ENCODE results near the gene RBM28. TPM values are rescaled to one million over a fixed set of nuclear protein-coding genes. Genes with fewer than 3 reads are reported as not detected.

The RBM28 gene
- total RNA-seq, result 60.4 TPM
- long read RNA-seq, full-length matches to known transcripts, result 27 of 65 reads
- long read RNA-seq, partial matches to known transcripts, result 17 of 65 reads
- long read RNA-seq, other reads (novel, unspliced or antisense), result 21 of 65 reads

DNA sequence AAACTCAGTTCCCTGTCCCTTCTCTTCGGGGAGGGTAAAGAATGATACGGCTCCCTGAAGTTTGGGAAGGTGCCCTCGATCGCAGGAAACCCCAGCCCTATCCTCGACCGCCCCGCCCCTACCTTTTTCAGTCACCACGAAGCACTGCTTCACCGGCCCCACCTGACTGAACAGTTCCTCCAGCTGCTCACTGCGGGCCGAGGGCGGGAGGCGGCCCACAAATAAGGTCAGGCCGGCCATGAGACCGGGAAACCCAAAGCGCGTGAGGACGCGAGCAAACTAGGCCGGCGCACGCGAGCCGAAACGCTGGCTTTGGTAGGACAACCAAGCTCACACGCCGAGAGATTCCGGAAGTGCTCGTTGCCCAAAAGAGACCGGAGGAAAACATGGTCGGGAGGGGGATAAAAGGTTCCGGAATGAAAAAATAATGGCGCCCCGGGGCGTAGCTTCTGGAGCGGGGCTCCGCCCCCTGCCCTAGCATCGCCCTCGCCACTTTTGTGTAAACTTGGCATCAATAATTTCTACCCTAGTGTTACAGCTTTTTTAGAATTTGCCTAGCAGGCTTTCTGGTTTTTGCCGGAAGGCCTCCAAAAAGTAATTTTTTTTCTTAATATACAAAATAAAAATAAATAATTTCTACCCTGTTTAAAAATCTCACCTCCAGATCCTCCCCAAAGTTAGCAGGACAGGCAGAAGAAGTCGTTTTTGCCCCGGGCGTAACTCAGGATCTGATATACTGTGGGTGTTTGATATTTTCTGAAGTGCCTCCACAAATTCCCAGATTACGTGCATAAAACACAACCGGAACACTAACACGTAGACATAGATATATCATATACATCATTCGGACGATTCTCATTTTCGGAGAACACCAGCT is at the start of gene RBM28:
Gene RBM28 (minus strand): TSS at position 355 of the 877 bp plus-strand sequence. CDS start 115 bp downstream, at position 240.
- DNase-seq (ENCODE audit: low spot score), result peak; percentile 94

- DNase-seq (ENCODE audit: low spot score), result no peak
Observed at GRCh38 chr7:128392446-128393327, 49.0 kb upstream of the RBM28 start.

- no peak for DNase-seq (ENCODE audit: low spot score)
Observed at GRCh38 chr7:128391805-128392204, 48.1 kb upstream of the RBM28 start.

DNA sequence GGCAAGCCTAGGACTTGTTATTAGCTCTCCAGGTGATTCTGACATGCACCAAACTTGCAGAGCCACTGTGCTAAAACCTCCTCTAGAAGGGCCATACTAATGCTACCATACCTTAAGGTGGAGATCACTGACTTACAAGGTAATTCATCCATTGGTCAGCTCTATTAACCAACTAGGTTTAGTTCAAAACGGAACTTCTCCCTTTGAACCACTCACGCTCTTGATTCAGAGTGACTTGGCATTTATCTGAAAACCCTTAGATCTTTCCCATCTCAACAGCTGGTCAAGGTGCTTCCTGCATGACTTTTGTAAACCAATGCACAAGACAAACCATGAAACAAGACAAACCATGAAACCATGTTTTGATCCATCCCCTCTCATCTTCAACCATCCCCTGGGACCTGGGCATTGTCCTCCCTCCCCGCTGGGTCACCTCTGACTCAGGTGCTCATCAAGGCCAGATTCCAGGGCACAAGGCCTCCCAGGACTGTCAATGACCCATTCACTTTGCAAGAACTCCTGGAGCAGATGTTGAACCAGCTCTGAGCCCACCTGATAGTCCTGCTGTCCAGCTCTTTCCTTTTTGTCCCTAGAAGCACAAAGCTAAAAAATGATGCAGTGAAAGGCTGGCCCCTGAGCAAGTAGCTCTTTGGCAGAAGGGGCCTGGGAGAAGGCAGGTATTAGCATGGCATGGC is 47.3 kb upstream of the RBM28 start:
- DNase-seq (ENCODE audit: low spot score), result no peak

GRCh38 chr7:128389618-128390329 is 46.1 kb upstream of the RBM28 start:
- DNase-seq (ENCODE audit: low spot score), result no peak

- DNase-seq (ENCODE audit: low spot score), result no peak
Observed at GRCh38 chr7:128389085-128389617, 45.4 kb upstream of the RBM28 start.

- no peak for DNase-seq (ENCODE audit: low spot score)
Observed at GRCh38 chr7:128388145-128388485, 44.4 kb upstream of the RBM28 start.

GRCh38 chr7:128387216-128388144 is 43.8 kb upstream of the RBM28 start:
- no peak for DNase-seq (ENCODE audit: low spot score)

GRCh38 chr7:128385988-128386925 is 42.5 kb upstream of the RBM28 start:
- DNase-seq (ENCODE audit: low spot score), result no peak

DNA sequence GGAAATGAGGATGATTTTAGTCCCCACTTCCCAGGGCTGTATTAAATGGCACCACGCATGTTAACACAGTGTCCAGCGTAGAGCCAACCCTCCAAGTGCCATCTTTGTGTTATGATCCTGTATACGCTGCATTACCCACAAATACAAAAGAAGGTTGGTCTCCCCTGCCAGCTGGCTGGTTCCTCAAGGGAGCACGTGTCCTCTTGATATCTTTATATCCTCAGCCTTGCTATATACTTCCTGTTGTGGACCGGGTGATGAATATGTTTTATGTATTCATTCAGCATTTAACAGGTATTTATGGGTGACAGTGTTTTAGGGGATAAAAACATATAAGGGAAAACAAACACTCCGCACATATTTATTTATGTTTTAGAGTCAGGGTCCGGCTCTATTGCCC is 41.0 kb upstream of the RBM28 start:
- DNase-seq (ENCODE audit: low spot score), result no peak

DNA sequence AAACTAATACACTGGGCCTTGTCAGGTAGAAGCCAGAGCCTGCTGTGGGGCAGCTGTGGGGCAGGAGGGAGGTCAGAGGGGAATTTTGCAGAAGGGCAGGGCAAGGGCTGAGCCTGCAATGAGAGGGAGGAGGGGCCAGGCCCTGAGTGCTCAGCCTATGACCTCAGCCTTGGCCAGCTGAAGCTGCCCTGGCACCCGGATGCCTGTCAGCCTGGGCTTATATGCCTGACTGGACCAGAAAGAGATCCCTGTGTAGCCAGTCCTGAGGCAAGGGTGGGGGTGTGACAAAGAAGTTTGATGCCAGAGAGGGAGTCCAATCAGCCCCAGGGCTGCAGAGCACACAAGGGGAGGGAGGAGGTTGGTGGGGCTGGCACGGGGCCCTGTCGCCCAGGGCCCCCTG is 40.1 kb upstream of the RBM28 start:
- no peak for DNase-seq (ENCODE audit: low spot score)

DNA sequence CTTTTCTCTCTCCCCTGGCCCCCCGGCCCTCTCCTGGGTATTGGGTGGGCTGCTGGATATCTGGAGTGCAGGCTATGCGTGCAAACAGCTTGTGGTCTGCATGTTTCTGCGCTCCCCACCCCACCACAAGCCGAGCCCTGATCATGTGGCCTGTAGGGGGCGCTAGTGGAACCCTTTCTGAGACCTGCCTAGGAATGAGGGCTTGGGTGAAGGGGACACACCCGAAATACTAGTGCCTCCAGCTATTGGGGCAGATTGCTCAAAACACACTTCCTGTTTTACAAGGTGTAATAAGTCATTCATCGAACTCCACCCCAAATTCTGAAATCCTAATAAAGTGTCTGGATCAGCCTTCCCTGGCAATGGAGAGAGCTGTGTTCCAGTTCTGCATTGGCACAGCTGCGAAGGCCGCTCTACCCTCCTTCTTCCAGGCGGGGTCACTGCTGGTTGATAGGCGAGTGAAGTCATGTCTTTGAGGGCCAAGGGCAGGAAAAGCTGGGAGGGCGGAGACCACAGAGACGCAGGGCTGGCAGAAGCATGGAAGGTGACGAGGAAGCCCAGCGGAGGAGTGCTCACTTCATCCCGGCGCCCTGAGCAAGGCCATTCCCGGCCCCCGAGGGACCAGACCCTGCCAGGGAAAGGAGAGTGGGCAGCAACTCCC is 37.6 kb upstream of the RBM28 start:
- DNase-seq (ENCODE audit: low spot score), result no peak

- DNase-seq (ENCODE audit: low spot score), result no peak
Observed at GRCh38 chr7:128380483-128381106, 36.9 kb upstream of the RBM28 start.

DNA sequence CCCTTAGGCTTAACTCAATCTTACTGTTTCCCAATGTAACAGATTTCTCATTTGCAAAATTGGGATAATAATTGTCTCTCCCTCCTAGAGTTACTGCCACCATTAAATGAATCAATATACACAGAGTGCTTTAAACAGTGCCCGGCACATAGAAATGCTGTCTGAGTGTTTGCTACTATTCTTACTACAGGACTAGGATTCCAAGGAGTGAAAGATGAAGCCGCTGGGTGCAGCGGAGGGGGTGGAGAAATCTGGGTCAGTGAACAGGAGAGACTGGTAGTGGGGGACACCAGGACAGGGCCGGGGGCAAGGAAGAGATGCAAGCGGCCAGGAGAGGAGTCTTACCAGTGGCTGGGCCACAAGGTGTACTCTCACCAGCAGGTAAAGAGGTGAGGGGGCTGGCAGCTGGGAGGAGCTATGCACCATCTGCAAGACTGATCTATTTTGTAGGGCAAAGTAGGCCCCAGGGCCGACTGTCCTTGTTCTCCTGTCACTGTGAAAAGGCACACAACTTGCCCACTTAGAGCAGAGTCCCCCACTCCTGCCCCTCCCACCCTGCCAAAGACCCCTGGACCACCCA is 36.3 kb upstream of the RBM28 start:
- no peak for DNase-seq (ENCODE audit: low spot score)

DNA sequence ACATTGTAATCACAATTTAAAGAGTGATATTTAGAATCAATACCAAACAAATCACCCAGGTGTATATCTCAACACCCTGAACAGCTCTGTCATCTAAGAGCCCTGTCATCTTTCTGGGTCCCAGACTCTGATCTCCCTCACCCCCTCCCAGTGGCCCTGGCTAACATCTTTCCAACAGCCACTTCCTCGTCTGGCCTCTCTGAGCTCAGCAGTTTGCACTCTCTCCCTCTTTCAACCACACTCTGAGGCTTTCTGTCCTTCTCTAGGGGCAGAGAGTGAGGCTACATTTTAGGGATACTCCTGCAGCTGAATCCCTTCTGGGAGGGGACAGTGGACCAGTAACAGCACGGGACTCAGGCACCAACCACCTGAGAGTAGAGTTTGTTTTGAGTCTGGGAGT is 34.9 kb upstream of the RBM28 start:
- DNase-seq (ENCODE audit: low spot score), result no peak

- no peak for DNase-seq (ENCODE audit: low spot score)
Observed at GRCh38 chr7:128376077-128376476, 32.4 kb upstream of the RBM28 start.

- no peak for DNase-seq (ENCODE audit: low spot score)
Observed at GRCh38 chr7:128374041-128374440, 30.3 kb upstream of the RBM28 start.
